Gastrocnemius medialis (tissue), 4 donors: ENCODE results near the gene COLQ. TPM values are rescaled to one million over a fixed set of nuclear protein-coding genes. Genes with fewer than 3 reads are reported as not detected.

Experiments
- ATAC-seq, 2 donors: fragments of 150-250 bp; one replicate each; pipeline ENCODE4 v1.9.1; 2016
- DNase-seq, 2 donors: peaks; one replicate each; pipeline ENCODE4 v3.0.0-alpha.2; 2019
- H3K27ac ChIP-seq, 4 donors: fragments of 200-600 bp; sonication (generic); 1 replicate in 1 of 4; 2 replicates in 3 of 4; pipeline ENCODE4 v1.5.1; 2016 to 2018; ENCODE audit warnings: mild to moderate bottlenecking in 2 of 4, moderate library complexity in 1 of 4
- H3K27me3 ChIP-seq, 3 donors: fragments of 200-600 bp; sonication (generic) in 2 of 3; 1 replicate in 1 of 3; 2 replicates in 2 of 3; pipeline versions ENCODE4 v1.5.1 to v1.6.0; 2016 to 2019; ENCODE audit warnings: mild to moderate bottlenecking in 1 of 3, moderate library complexity in 1 of 3
- H3K36me3 ChIP-seq, 2 donors: fragments of 200-600 bp; sonication (generic) in 1 of 2; one replicate each; pipeline ENCODE4 v1.5.1; 2017 to 2018
- H3K4me1 ChIP-seq, 2 donors: fragments of 200-600 bp; sonication (generic) in 1 of 2; one replicate each; pipeline ENCODE4 v1.5.1; 2016 to 2017; ENCODE audit warnings: mild to moderate bottlenecking in 2 of 2
- H3K4me3 ChIP-seq, 4 donors: fragments of 200-600 bp; sonication (generic) in 3 of 4; 1 replicate in 1 of 4; 2 replicates in 3 of 4; pipeline ENCODE4 v1.5.1; 2016 to 2019; ENCODE audit warnings: mild to moderate bottlenecking in 2 of 4
- H3K9me3 ChIP-seq, 3 donors: fragments of 200-600 bp; sonication (generic) in 2 of 3; 1 replicate in 1 of 3; 2 replicates in 2 of 3; pipeline ENCODE4 v1.5.1; 2016 to 2019
- CTCF ChIP-seq, 5 experiments: fragments of 450-650 bp in 3 of 5; fragments of 200-600 bp in 2 of 5; sonication (generic) in 2 of 5; IDR thresholded peaks in 4 of 5; conservative IDR thresholded peaks in 1 of 5; 1 replicate in 4 of 5; 2 replicates in 1 of 5; pipeline ENCODE4 v1.5.1; 2016 to 2019; ENCODE audit warnings: antibody characterized with exemption in 5 of 5, mild to moderate bottlenecking in 3 of 5, moderate library complexity in 3 of 5
- POLR2A ChIP-seq, 2 donors: fragments of 450-650 bp; IDR thresholded peaks; one replicate each; pipeline ENCODE4 v1.6.1; 2017; ENCODE audit warnings: antibody characterized with exemption in 2 of 2, mild to moderate bottlenecking in 2 of 2, moderate library complexity in 2 of 2
- in situ Hi-C, 4 donors: fragments of 200-750 bp; cut with MboI; loops; one replicate each; pipeline versions ENCODE4 v1.15.0 to v1.8.0; 2017; ENCODE audit warnings: low sequenced_read_pairs in 4 of 4
- intact Hi-C: fragments of 100-400 bp; cut with DNase I; formaldehyde crosslinking; loops from one replicate; pipeline ENCODE4 v1.15.1; 2023; ENCODE audit warnings: low total_unique reads
- total RNA-seq, 4 donors: library from RNA; depleted of rRNA; stranded (reverse); fragments of >200 nt; gene quantifications; one replicate each; pipeline versions ENCODE4 v1.1.0 to v1.2.3, GENCODE V29; 2016

Gene COLQ
- total RNA-seq, 4 donors from 2014 or later: 2.8 to 4.7 (median 3.0) TPM

- no peak for ATAC-seq
- Histone ChIP-seq H3K4me1 (peaks cover 11 to 17% of the 10 kb centered on the region in 2 donors), H3K27ac (no peak overlapping the region), H3K36me3 (peaks cover 0 to 4% of the 10 kb centered on the region in 2 donors), H3K4me3 (no peak overlapping the region), H3K27me3 (no peaks in the 10 kb centered on the region), H3K9me3 (no peaks in the 10 kb centered on the region)
- DNase-seq: no peak
- intact Hi-C loops: no loop called here
- in situ Hi-C loops: no loop called here
- TF ChIP-seq CTCF (IDR thresholded peaks at IDR 0.05 in 4 of 5, conservative IDR thresholded peaks at IDR 0.05 in 1 of 5) (no peak), POLR2A (IDR thresholded peaks at IDR 0.05) (no peak)
Measured at GRCh38 chr3:15471861-15472260, 49.6 kb downstream of the COLQ start.

GRCh38 chr3:15470849-15471248, 50.7 kb downstream of the COLQ start:
- H3K27me3 ChIP-seq: no peaks in the 10 kb centered on the region
- intact Hi-C loops (no loop called here), in situ Hi-C loops (no loop called here)
- DNase-seq (no peak), ATAC-seq (no peak)
- peak overlapping the region in 1 of 4 donors; percentile 89 for H3K27ac ChIP-seq
- H3K4me3 ChIP-seq: no peak overlapping the region
- no peaks in the 10 kb centered on the region for H3K9me3 ChIP-seq
- H3K36me3 ChIP-seq: peaks cover 0 to 4% of the 10 kb centered on the region in 2 donors
- H3K4me1 ChIP-seq: peaks cover 12 to 16% of the 10 kb centered on the region in 2 donors
- TF ChIP-seq POLR2A (IDR thresholded peaks at IDR 0.05) (no peak), CTCF (IDR thresholded peaks at IDR 0.05 in 4 of 5, conservative IDR thresholded peaks at IDR 0.05 in 1 of 5) (no peak)

- TF ChIP-seq POLR2A (IDR thresholded peaks at IDR 0.05) (no peak), CTCF (IDR thresholded peaks at IDR 0.05 in 4 of 5, conservative IDR thresholded peaks at IDR 0.05 in 1 of 5) (no peak)
- DNase-seq: no peak
- Histone ChIP-seq H3K4me3 (no peak overlapping the region), H3K36me3 (peaks cover 0 to 4% of the 10 kb centered on the region in 2 donors), H3K27me3 (no peaks in the 10 kb centered on the region), H3K9me3 (no peaks in the 10 kb centered on the region), H3K27ac (peak overlapping the region in 3 of 4 donors; percentile 89 to 95 (median 91)), H3K4me1 (peaks cover 12 to 16% of the 10 kb centered on the region in 2 donors)
- no peak for ATAC-seq
- intact Hi-C loops (no loop called here), in situ Hi-C loops (no loop called here)
Measured at GRCh38 chr3:15470261-15470660, 51.2 kb downstream of the COLQ start.

GRCh38 chr3:15467227-15468181, 54.0 kb downstream of the COLQ start:
- Histone ChIP-seq H3K4me3 (peak overlapping the region in 2 of 4 donors; percentile 11 to 13), H3K27me3 (no peaks in the 10 kb centered on the region), H3K27ac (peak overlapping the region; percentile 85 to 95 (median 90)), H3K4me1 (peaks cover 12 to 16% of the 10 kb centered on the region in 2 donors), H3K9me3 (no peaks in the 10 kb centered on the region), H3K36me3 (peaks cover 0 to 7% of the 10 kb centered on the region in 2 donors)
- peak; percentile 66 to 86 for DNase-seq
- peak; percentile 97 for ATAC-seq
- in situ Hi-C loops: loop anchor here in 1 of 4 donors (10.0 kb wide), 1 partner anchor 87 kb away; no protein-coding TSS in a partner anchor
- TF ChIP-seq POLR2A (IDR thresholded peaks at IDR 0.05): peak in 1 of 2 donors; percentile 54
- TF ChIP-seq CTCF (IDR thresholded peaks at IDR 0.05 in 4 of 5, conservative IDR thresholded peaks at IDR 0.05 in 1 of 5): no peak
- intact Hi-C loops: loop anchor here (1.0 to 2.0 kb wide), 2 partner anchors 37 to 90 kb away; no protein-coding TSS in a partner anchor
